Raji (cell line): Measurements from ENCODE around the gene TTC9C.

Experiments used
- POLR2A ChIP-seq: IDR thresholded peaks from 2 replicates; pipeline ENCODE4 v1.6.1; 2011; ENCODE audit warnings: low read depth, low read length, control low read depth; ENCODE audit not compliant: insufficient read depth

Gene TTC9C

DNA sequence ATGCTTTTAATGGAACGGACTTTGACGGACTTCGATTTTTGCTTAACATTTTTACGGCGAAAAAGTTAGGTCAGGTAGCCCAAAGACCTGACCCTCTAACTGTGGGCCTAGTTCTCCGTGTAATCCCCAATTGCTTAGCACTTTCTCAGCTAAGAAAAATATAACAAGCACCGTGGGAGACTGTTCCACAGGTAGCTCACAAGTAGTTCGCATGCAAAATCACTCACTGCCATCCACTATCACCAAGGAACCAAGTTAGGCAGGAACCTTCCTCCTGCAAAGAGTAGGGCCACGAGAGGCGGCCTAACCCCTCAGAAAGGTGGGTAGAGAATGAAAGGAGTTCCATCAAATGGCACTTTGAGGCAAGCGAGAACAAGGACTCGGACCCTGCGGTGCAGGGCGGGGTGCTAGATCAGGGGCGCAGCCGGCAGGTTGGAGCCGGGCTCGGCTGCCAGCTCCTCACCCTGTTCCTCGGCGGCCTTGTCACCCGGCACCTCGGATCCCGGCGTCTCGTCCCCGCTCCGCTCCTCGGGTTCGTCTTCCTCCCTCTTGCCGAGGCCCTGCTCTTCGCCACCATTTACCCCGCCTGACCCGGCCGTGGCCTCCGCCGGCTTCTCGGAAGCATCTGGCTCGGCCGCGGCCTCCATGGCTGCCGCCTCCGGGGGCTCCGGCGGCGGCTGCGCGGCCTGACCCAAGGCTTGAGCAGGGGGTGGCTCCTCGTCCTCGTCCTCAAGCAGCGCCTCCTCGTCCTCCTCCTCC is 2.0 kb upstream of the TTC9C start:
- TF ChIP-seq POLR2A, result no peak

- TF ChIP-seq POLR2A, result no peak
Measured at GRCh38 chr11:62726915-62727164, 1.4 kb upstream of the TTC9C start.

GRCh38 chr11:62727165-62727871 is 968 bp upstream of the TTC9C start, which contains the start of gene HNRNPUL2:
Gene HNRNPUL2, minus strand, starts transcription at chr11:62727457. Its CDS starts 301 bp downstream, at chr11:62727156.
- TF ChIP-seq POLR2A, result peak; percentile 95

GRCh38 chr11:62727872-62728170 is 465 bp upstream of the TTC9C start:
- TF ChIP-seq POLR2A, result no peak

- TF ChIP-seq POLR2A, result no peak
Measured at GRCh38 chr11:62732830-62733229, 4.5 kb downstream of the TTC9C start.

DNA sequence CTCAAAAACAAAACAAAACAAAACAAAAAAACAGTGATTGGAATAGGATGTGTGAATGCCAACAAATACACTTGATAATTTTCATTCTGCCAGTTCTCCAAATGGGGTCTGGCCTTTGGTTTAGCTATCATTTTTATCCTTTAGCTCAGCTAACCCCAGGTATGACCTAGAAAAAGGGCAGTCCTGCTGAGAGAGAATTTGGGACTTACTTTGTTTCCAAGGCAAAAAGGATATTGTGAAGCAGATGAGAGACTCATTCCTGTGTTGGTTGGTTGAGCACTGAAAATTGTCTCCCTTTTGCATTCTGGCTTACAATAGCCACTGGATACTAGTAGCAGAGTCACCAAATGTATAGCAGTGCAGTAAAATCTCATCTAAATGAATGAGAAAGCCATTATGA is 8.9 kb downstream of the TTC9C start:
- no peak for TF ChIP-seq POLR2A

DNA sequence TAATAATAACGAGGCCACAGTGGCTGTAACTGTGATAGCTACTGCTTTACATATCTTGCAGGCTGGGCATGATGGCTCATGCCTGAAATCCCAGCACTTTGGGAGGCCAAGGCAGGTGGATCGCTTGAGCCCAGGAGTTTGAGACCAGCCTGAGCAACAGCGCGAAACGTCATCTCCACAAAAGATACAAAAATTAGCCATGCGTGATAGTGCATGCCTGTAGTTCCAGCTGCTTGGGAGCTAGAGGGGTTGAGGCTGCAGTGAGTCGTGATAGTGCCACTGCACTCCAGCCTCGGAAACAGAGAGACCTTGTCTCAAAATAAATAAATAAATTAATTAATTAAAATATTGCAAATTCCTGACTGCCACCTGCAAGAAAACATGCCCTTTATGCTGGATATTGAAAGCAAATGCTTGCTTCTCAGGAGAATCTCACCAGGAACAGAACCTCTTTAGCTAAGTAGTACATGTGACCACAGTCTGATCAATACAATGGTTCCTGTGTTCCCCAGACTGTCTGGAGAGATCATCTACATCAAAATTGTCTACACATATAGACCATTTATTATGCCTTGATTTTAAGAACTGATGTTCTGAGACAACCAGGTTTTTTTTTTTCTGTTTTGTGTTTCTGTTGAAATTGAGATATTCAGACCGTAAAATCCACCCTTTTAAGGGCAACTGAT is 19.3 kb downstream of the TTC9C start:
- TF ChIP-seq POLR2A, result no peak

- no peak for TF ChIP-seq POLR2A
Measured at GRCh38 chr11:62752177-62752785, 24.0 kb downstream of the TTC9C start.

DNA sequence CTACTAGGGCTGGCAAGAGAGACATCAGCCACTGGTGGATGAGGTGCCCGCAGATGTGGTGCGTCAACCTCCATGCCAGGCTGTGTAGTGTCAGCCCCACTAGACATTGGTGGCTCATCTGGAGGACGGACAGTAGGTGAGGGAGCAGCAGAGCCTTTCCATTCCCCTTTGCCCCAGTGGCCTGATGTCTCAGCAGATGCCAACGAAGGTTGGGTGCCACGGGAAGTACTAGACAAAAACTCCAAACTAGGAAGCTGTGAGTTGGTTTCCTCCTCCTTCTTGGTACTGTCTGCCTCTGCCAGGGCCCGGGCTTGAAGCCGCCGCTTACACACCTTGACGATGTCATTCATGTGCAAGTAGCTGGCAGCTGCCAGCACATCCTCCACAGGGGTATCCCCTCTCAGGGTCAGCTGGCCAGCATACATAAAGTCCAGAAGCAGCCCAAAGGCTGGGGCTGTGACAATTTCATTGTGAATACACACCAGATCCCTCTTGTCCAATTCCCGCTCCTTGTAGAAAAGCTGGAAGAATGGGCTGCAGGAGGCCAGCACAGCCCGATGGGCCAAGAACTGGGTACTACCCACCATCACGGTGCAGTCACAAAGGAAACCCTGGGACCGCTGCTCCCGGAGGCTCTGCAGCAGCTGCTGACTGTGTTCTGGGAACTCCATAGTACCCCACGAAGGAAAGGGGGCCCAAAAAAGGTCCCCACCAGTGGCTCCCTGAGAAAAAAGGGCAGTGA is 24.9 kb downstream of the TTC9C start:
- no peak for TF ChIP-seq POLR2A

GRCh38 chr11:62753736-62754603 is 25.7 kb downstream of the TTC9C start, which contains the start of gene ZBTB3:
Gene ZBTB3, minus strand, starts transcription at chr11:62754160. Its CDS starts 496 bp downstream, at chr11:62753664.
- TF ChIP-seq POLR2A, result peak; percentile 90

GRCh38 chr11:62755086-62755615 is 26.9 kb downstream of the TTC9C start:
- TF ChIP-seq POLR2A, result no peak

- TF ChIP-seq POLR2A, result no peak
Measured at GRCh38 chr11:62757846-62758788, 29.8 kb downstream of the TTC9C start.

DNA sequence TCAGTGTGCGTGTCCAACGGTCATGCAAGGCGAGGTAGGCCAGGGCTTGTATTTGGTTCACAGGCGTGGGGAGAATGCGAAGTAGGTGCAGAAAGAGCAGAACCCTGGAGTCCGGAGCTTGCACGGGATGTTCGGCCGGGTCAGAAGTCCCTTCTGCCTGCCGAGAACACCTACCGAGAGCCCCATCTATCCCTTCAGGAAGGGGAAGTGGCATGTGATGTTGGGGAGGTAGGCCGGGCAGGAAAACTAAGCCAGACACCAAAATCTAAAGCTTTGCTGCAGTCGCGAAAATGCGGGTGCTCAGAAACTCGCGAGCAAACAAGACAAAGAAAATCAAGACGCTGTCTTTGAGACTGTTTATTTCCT is 42.5 kb downstream of the TTC9C start:
- TF ChIP-seq POLR2A, result no peak; the same call in 1 of the 2 replicates
